CD4-positive, alpha-beta memory T cell (primary cell): ENCODE results near the gene DEF6. TPM values are rescaled to one million over a fixed set of nuclear protein-coding genes. Genes with fewer than 3 reads are reported as not detected.
A peak's percentile ranks its signal among the peaks of the same experiment; 100 is the strongest.

Experiments used
- CTCF ChIA-PET: fragments of 350-600 bp; sonication (Branson Sonifier 250); formaldehyde crosslinking; loops from one replicate; lab custom pipeline; 2021; ENCODE audit warnings: inconsistent platforms; ENCODE audit not compliant: partially characterized antibody; lab: Charles Lee
- POLR2A ChIA-PET: fragments of 350-600 bp; sonication (Branson Sonifier 250); formaldehyde crosslinking; loops from one replicate; lab custom pipeline; 2021; ENCODE audit not compliant: partially characterized antibody; lab: Charles Lee
- DNase-seq, 5 donors: peaks; one replicate each; pipeline versions ENCODE4 v3.0.0 to v3.0.0-alpha.2; 2020 to 2022; ENCODE audit warnings: mixed read lengths in 1 of 5
- H3K27ac ChIP-seq: one replicate; pipeline ENCODE4 v1.7.0; 2013; ENCODE audit warnings: low read depth, low read length
- H3K27me3 ChIP-seq: 2 replicates; pipeline ENCODE4 v1.7.0; 2013; ENCODE audit warnings: mild to moderate bottlenecking, low read length, moderate library complexity; ENCODE audit not compliant: insufficient read depth
- H3K36me3 ChIP-seq: 2 replicates; pipeline ENCODE4 v1.7.0; 2013; ENCODE audit warnings: mild to moderate bottlenecking, low read length, moderate library complexity; ENCODE audit not compliant: insufficient read depth
- H3K4me1 ChIP-seq: 2 replicates; pipeline ENCODE4 v1.7.0; 2013; ENCODE audit warnings: mild to moderate bottlenecking, low read length, moderate library complexity; ENCODE audit not compliant: insufficient read depth
- H3K4me3 ChIP-seq, 2 donors: one replicate each; pipeline ENCODE4 v1.7.0; 2013; ENCODE audit warnings: low read length in 2 of 2, mild to moderate bottlenecking in 1 of 2
- H3K9me3 ChIP-seq, 2 donors: one replicate each; pipeline ENCODE4 v1.7.0; 2013; ENCODE audit warnings: low read length in 2 of 2, control low read depth in 1 of 2; ENCODE audit not compliant: control insufficient read depth in 1 of 2
- H3K27ac Mint-ChIP-seq, 7 donors: one replicate each; pipeline ENCODE4 v1.8.0; 2020 to 2021; ENCODE audit warnings: mixed read lengths in 7 of 7, mild to moderate bottlenecking in 6 of 7, inconsistent platforms in 3 of 7, moderate library complexity in 3 of 7
- H3K27me3 Mint-ChIP-seq, 2 donors: one replicate each; pipeline ENCODE4 v1.8.0; 2020 to 2021; ENCODE audit warnings: mixed read lengths in 2 of 2
- H3K36me3 Mint-ChIP-seq, 2 donors: one replicate each; pipeline ENCODE4 v1.8.0; 2020 to 2021; ENCODE audit warnings: mixed read lengths in 2 of 2, inconsistent platforms in 1 of 2, mild to moderate bottlenecking in 1 of 2
- H3K4me1 Mint-ChIP-seq, 4 donors: one replicate each; pipeline ENCODE4 v1.8.0; 2020 to 2021; ENCODE audit warnings: mixed read lengths in 4 of 4, mild to moderate bottlenecking in 1 of 4
- H3K4me3 Mint-ChIP-seq, 8 donors: one replicate each; pipeline ENCODE4 v1.8.0; 2020 to 2021; ENCODE audit warnings: mixed read lengths in 8 of 8, mild to moderate bottlenecking in 7 of 8, moderate library complexity in 6 of 8, inconsistent platforms in 3 of 8
- H3K9me3 Mint-ChIP-seq, 8 donors: one replicate each; pipeline ENCODE4 v1.8.0; 2020 to 2021; ENCODE audit warnings: mixed read lengths in 8 of 8, mild to moderate bottlenecking in 5 of 8, inconsistent platforms in 3 of 8, moderate library complexity in 1 of 8
- intact Hi-C: fragments of 100-400 bp; cut with micrococcal nuclease; formaldehyde crosslinking; loops from one replicate; pipeline ENCODE4 v1.15.1; 2023
- polyA plus RNA-seq, 2 donors: library from polyadenylated mRNA; unstranded; fragments of 300-500 nt; fragmentation: Illumina TruSeq; gene quantifications; one replicate each; pipeline ENCODE4 v1.2.3, GENCODE V29; 2021
- total RNA-seq, 2 experiments: library from RNA; stranded (reverse); gene quantifications; one replicate each; pipeline ENCODE4 v1.2.3, GENCODE V29; 2021

Gene DEF6
- total and polyA plus RNA-seq, 4 experiments from 2014 or later: 77.3 to 236 (median 201) TPM

DNA sequence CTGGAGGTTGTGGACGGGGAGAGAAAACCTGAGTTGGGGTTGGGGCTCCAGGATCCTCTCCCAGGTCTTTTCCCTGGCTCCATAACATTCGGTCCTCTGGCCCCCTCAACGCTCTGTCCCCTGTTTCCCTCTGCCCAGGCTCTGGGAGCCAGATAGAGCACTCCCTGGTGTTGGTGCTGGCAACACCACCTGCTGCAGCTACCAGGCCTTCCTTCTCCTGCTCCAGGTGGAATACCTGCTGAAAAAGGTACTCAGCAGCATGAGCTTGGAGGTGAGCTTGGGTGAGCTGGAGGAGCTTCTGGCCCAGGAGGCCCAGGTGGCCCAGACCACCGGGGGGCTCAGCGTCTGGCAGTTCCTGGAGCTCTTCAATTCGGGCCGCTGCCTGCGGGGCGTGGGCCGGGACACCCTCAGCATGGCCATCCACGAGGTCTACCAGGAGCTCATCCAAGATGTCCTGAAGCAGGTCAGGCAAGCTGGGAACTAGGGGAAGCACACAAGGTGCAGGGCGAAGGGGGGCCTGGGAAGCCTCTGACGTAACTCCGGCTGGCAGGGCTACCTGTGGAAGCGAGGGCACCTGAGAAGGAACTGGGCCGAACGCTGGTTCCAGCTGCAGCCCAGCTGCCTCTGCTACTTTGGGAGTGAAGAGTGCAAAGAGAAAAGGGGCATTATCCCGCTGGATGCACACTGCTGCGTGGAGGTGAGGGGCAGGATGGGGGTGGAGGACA, 14.6 kb downstream of the DEF6 start:
- no peak for DNase-seq
- Histone ChIP-seq H3K4me3 (peak overlapping the region; percentile 50), H3K9me3 (no peaks in the 10 kb centered on the region), H3K27me3 (no peaks in the 10 kb centered on the region), H3K4me1 (peaks cover 87% of the 10 kb centered on the region), H3K27ac (peak overlapping the region; percentile 78), H3K36me3 (peaks cover 23% of the 10 kb centered on the region)
- Mint-ChIP-seq H3K4me1 (peaks cover 61 to 98% (median 86%) of the 10 kb centered on the region in 4 donors), H3K36me3 (peaks cover 73 to 76% of the 10 kb centered on the region in 2 donors), H3K27ac (peak overlapping the region; percentile 96 to 99 (median 98)), H3K9me3 (no peaks in the 10 kb centered on the region), H3K27me3 (no peaks in the 10 kb centered on the region), H3K4me3 (peak overlapping the region; percentile 83 to 92 (median 85))
- ChIA-PET CTCF (interaction anchor here (0.9 to 9.4 kb wide), 7 partner anchors 9 to 137 kb away, joined by 3 to 109 read pairs (median 5); partner anchors contain the start of gene DEF6), POLR2A (interaction anchor here (1.0 to 26.7 kb wide), 5 partner anchors 8 to 53 kb away, joined by 3 to 805 read pairs (median 6); partner anchors contain the start of genes DEF6, PPARD and ZNF76)
- intact Hi-C loops: no loop called here

DNA sequence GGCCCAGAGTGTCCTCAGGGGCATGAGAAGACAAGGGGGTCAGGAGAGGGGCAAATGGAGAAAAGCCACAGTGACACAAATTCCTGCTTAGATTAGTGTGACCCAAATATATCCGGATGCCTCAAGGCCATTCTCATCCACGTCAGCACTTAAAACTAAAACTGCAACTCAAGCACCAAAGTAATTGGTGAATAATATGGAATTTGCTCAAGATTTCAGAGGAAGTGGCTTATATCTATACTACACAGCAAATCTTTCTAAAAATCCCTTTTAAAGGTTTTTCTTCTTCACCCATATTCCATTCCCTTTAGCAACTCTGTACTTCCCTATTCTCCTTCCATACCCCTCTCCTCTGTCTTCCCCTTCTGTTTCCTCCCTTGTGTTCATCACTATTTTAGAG, 15.2 kb downstream of the DEF6 start:
- peaks cover 81% of the 10 kb centered on the region for H3K4me1 ChIP-seq
- peak overlapping the region; percentile 78 for H3K27ac ChIP-seq
- intact Hi-C loops: loop anchor here (1.0 kb wide), 1 partner anchor 15 kb away; no protein-coding TSS in a partner anchor

DNA sequence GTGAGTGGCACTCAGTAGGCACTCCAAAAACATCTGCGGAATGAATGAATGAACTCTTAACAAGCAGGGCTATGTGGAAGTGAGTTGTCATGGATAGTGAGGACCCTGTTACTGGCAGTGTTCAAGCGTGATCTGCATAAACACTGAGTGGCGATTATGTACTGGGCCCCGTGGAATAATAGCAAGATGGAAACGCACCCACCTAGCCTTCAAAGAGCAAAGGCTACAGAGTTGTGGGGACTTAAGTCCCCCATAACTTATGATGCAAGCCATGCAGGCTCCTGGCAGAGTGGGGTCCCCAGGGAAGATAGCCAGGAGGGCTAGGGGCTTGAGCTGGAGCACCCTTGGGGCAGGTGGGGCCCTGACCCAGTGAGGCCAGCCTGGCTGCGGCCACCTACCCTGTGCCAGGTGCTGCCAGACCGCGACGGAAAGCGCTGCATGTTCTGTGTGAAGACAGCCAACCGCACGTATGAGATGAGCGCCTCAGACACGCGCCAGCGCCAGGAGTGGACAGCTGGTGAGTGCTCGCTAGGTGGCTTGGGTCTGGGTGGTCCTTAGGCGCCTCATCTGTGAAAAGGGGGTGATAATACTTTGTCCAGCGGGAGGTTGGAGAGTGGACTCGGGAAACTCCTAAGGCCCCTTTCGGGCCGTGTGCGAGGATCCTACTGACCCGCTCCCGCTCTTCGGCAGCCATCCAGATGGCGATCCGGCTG, 20.0 kb downstream of the DEF6 start:
- Mint-ChIP-seq H3K4me1 (peaks cover 31 to 58% (median 47%) of the 10 kb centered on the region in 4 donors), H3K36me3 (peaks cover 75 to 87% of the 10 kb centered on the region in 2 donors), H3K9me3 (no peaks in the 10 kb centered on the region), H3K27ac (peak overlapping the region; percentile 8 to 88 (median 63)), H3K4me3 (no peak overlapping the region), H3K27me3 (no peaks in the 10 kb centered on the region)
- Histone ChIP-seq H3K4me3 (no peak overlapping the region), H3K27me3 (no peaks in the 10 kb centered on the region), H3K27ac (peak overlapping the region; percentile 7), H3K36me3 (peaks cover 62% of the 10 kb centered on the region), H3K9me3 (no peaks in the 10 kb centered on the region), H3K4me1 (peaks cover 36% of the 10 kb centered on the region)
- intact Hi-C loops: no loop called here
- DNase-seq: no peak
- ChIA-PET CTCF (interaction anchor here (1.1 to 9.4 kb wide), 6 partner anchors 8 to 24 kb away, joined by 3 to 109 read pairs (median 6); partner anchors contain the start of gene DEF6), POLR2A (interaction anchor here (26.7 kb wide), 1 partner anchor 14 kb away, joined by 805 read pairs; the partner anchor contains the start of gene DEF6)

More for the DNA sequence above, 15.2 kb downstream of the DEF6 start:
- peak in 1 of 5 donors; percentile 30 for DNase-seq
- Histone ChIP-seq H3K9me3 (no peaks in the 10 kb centered on the region), H3K27me3 (no peaks in the 10 kb centered on the region), H3K36me3 (peaks cover 23% of the 10 kb centered on the region), H3K4me3 (no peak overlapping the region)
- peaks cover 73 to 76% of the 10 kb centered on the region in 2 donors for H3K36me3 Mint-ChIP-seq
- H3K4me1 Mint-ChIP-seq: peaks cover 59 to 98% (median 84%) of the 10 kb centered on the region in 4 donors
- H3K27ac Mint-ChIP-seq: peak overlapping the region; percentile 88 to 99 (median 98)
- no peaks in the 10 kb centered on the region for H3K27me3 Mint-ChIP-seq
- CTCF ChIA-PET: interaction anchor here (0.9 to 9.4 kb wide), 6 partner anchors 10 to 20 kb away, joined by 3 to 109 read pairs (median 16); partner anchors contain the start of gene DEF6
- peak overlapping the region; percentile 52 to 92 (median 84) for H3K4me3 Mint-ChIP-seq
- POLR2A ChIA-PET: interaction anchor here (1.0 to 26.7 kb wide), 4 partner anchors 8 to 53 kb away, joined by 3 to 805 read pairs (median 406); partner anchors contain the start of genes DEF6 and ZNF76
- H3K9me3 Mint-ChIP-seq: no peaks in the 10 kb centered on the region

DNA sequence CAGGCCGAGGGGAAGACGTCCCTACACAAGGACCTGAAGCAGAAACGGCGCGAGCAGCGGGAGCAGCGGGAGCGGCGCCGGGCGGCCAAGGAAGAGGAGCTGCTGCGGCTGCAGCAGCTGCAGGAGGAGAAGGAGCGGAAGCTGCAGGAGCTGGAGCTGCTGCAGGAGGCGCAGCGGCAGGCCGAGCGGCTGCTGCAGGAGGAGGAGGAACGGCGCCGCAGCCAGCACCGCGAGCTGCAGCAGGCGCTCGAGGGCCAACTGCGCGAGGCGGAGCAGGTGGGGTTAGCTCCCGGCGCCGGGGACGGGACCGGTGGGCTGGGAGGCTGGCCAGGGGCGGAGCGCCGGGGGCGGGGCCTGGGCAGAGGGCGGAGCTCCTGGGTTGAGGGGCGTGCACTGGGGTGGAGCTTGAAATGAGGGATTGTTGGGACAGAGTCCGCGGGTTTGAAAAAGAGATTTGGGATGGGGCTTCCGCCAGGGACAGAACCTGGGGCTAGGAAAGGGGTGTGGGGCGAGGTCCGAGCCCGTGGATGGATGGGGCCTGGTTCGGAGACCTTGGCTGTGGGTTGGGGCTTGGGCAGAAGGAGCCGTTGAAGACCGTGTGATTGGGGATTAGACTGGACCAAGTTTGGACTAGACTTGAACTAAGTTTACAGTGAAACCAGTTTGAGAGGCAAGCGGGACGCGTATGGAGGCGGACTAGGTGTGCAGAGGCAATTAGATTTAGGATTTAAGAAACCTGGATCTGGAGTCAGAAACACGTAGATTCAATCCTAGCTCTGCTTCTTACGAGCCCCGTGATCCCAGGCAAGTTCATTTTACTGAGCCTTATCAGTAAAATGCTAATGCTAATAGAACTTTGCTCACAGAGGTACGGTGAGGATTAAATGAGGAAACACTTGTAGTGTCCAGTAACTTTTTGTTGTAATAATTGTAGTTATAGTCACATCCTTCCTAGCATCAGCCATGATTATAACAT, 20.9 kb downstream of the DEF6 start:
- Histone ChIP-seq H3K27me3 (no peaks in the 10 kb centered on the region), H3K36me3 (peaks cover 70% of the 10 kb centered on the region), H3K9me3 (no peaks in the 10 kb centered on the region), H3K4me1 (peaks cover 28% of the 10 kb centered on the region), H3K27ac (no peak overlapping the region), H3K4me3 (no peak overlapping the region)
- peak overlapping the region in 5 of 7 donors; percentile 41 to 64 (median 62) for H3K27ac Mint-ChIP-seq
- peaks cover 26 to 51% (median 40%) of the 10 kb centered on the region in 4 donors for H3K4me1 Mint-ChIP-seq
- no peaks in the 10 kb centered on the region for H3K27me3 Mint-ChIP-seq
- CTCF ChIA-PET: interaction anchor here (1.7 kb wide), 2 partner anchors 9 to 25 kb away, joined by 5 to 7 read pairs; no protein-coding TSS in a partner anchor
- no peaks in the 10 kb centered on the region for H3K9me3 Mint-ChIP-seq
- peaks cover 71 to 86% of the 10 kb centered on the region in 2 donors for H3K36me3 Mint-ChIP-seq
- H3K4me3 Mint-ChIP-seq: no peak overlapping the region
- peak in 1 of 5 donors; percentile 27 for DNase-seq
- POLR2A ChIA-PET: interaction anchor here (1.5 to 26.7 kb wide), 2 partner anchors 14 to 15 kb away, joined by 3 to 805 read pairs; partner anchors contain the start of gene DEF6
- intact Hi-C loops: no loop called here

DNA sequence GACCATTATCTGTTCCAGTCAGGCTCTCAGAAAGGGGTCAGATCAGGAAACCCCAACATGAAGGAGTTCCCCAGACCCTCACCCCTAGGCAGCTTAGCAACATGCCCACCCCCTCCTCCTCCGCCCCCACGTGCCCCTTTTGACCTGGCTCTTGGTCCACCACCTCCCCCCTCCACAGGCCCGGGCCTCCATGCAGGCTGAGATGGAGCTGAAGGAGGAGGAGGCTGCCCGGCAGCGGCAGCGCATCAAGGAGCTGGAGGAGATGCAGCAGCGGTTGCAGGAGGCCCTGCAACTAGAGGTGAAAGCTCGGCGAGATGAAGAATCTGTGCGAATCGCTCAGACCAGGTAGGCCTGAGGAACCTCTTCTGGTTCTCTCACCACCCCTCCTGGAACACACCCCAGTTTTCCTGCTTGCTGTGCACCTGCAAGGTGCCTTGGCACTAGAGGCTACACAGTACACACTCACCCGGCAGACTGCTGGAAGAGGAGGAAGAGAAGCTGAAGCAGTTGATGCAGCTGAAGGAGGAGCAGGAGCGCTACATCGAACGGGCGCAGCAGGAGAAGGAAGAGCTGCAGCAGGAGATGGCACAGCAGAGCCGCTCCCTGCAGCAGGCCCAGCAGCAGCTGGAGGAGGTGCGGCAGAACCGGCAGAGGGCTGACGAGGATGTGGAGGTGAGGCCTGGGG, 21.9 kb downstream of the DEF6 start:
- no peak overlapping the region for H3K4me3 Mint-ChIP-seq
- peaks cover 21 to 42% (median 32%) of the 10 kb centered on the region in 4 donors for H3K4me1 Mint-ChIP-seq
- Histone ChIP-seq H3K9me3 (no peaks in the 10 kb centered on the region), H3K27me3 (no peaks in the 10 kb centered on the region), H3K4me1 (peaks cover 18% of the 10 kb centered on the region), H3K27ac (peak overlapping the region; percentile 19), H3K4me3 (no peak overlapping the region), H3K36me3 (peaks cover 71% of the 10 kb centered on the region)
- peaks cover 66 to 79% of the 10 kb centered on the region in 2 donors for H3K36me3 Mint-ChIP-seq
- H3K27me3 Mint-ChIP-seq: no peaks in the 10 kb centered on the region
- intact Hi-C loops: no loop called here
- CTCF ChIA-PET: interaction anchor here (0.8 to 1.7 kb wide), 5 partner anchors 8 to 130 kb away, joined by 3 to 7 read pairs (median 5); partner anchors contain the start of gene PPARD
- DNase-seq: no peak
- peak overlapping the region in 4 of 7 donors; percentile 25 to 90 (median 34) for H3K27ac Mint-ChIP-seq
- POLR2A ChIA-PET: interaction anchor here (1.5 to 26.7 kb wide), 2 partner anchors 13 to 16 kb away, joined by 3 to 805 read pairs; partner anchors contain the start of gene DEF6
- H3K9me3 Mint-ChIP-seq: no peaks in the 10 kb centered on the region
